ENCODE data around the gene MAP2K3.

DNA sequence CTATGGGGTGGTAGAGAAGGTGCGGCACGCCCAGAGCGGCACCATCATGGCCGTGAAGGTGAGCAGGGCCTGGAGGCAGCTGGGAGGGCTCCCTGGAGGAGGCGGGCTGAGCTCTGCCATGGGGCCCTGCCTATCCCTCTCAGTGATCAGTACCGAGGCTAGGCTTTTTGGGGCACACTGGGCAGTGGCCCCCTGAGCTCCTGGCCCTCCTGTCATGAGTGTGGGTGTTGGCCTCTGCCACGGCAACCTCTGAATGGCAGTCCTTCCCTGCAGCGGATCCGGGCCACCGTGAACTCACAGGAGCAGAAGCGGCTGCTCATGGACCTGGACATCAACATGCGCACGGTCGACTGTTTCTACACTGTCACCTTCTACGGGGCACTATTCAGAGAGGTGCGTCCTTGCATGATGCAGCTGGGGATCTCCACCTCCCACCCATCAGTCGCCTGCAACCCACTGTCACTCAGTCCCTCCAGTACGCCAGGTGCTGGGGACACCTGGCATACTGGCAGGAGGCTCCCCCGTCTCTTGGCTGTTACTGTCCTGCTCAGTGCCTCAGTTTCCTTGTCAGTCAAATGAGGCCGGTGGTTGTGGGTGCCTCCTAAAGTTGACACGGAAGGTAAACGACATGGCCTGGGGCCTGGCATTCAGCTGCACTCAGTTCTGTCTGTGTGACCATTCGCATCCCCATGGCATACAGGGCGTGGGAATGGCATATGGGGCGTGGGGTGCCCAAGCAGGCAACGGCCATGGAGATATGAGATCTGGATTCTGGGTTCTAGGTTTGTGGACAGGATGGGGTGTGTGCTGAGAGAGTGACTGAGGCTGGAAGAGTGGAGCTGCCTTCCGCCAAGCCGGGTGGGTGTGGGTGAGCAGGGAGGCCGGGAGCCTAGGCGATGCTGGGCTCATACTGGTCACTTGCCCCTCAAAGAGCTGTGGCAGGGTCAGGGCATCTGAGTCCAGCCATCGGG, 16.4 kb downstream of the MAP2K3 start:
- TF ChIP-seq ZFP3 (CRISPR knock-in tag; IDR thresholded peaks at IDR 0.05) (no peak), OSR1 (CRISPR knock-in tag; IDR thresholded peaks at IDR 0.05) (no peak), ARNTL (CRISPR knock-in tag; IDR thresholded peaks at IDR 0.05; ENCODE audit: borderline replicate concordance, low read depth) (no peak), BACH2 (CRISPR knock-in tag; IDR thresholded peaks at IDR 0.05; ENCODE audit: borderline replicate concordance) (no peak)
- TF ChIP-seq, protein P1, sequence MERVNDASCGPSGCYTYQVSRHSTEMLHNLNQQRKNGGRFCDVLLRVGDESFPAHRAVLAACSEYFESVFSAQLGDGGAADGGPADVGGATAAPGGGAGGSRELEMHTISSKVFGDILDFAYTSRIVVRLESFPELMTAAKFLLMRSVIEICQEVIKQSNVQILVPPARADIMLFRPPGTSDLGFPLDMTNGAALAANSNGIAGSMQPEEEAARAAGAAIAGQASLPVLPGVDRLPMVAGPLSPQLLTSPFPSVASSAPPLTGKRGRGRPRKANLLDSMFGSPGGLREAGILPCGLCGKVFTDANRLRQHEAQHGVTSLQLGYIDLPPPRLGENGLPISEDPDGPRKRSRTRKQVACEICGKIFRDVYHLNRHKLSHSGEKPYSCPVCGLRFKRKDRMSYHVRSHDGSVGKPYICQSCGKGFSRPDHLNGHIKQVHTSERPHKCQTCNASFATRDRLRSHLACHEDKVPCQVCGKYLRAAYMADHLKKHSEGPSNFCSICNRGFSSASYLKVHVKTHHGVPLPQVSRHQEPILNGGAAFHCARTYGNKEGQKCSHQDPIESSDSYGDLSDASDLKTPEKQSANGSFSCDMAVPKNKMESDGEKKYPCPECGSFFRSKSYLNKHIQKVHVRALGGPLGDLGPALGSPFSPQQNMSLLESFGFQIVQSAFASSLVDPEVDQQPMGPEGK (CRISPR knock-in tag; IDR thresholded peaks at IDR 0.05; ENCODE audit: borderline replicate concordance), result no peak
